H1 (cell line): ENCODE measurements around the gene POM121L2. TPM values are rescaled to one million over a fixed set of nuclear protein-coding genes. Genes with fewer than 3 reads are reported as not detected.

Experiments
- CBX5 ChIP-seq: fragments of 300-800, 300-1000 bp; sonication (generic); IDR thresholded peaks from 2 replicates; pipeline ENCODE4 v1.7.1; 2016; ENCODE audit warnings: antibody characterized with exemption, low read length, low read depth
- GABPA ChIP-seq: IDR thresholded peaks from 2 replicates; pipeline ENCODE4 v1.6.1; 2011; ENCODE audit warnings: mild to moderate bottlenecking, low read length, moderate library complexity, borderline replicate concordance; ENCODE audit not compliant: insufficient read depth
- HDAC2 ChIP-seq, 2 experiments: fragments of 300-600 bp in 1 of 2; sonication (generic) in 1 of 2; IDR thresholded peaks; 2 replicates each; pipeline ENCODE4 v1.6.1; 2011 to 2012; ENCODE audit warnings: low read depth in 2 of 2, low read length in 2 of 2, mild to moderate bottlenecking in 2 of 2, moderate library complexity in 2 of 2, borderline replicate concordance in 1 of 2, inconsistent platforms in 1 of 2
- KDM1A ChIP-seq: fragments of 200-600, 300-600 bp; sonication (generic); IDR thresholded peaks from 2 replicates; pipeline ENCODE4 v1.7.1; 2016; ENCODE audit warnings: mild to moderate bottlenecking, low read length, borderline replicate concordance
- KDM5A ChIP-seq: fragments of 200-600 bp; IDR thresholded peaks from 2 replicates; pipeline ENCODE4 v1.7.1; 2012; ENCODE audit warnings: mild to moderate bottlenecking, low read length, inconsistent platforms, mixed read lengths
- POLR2AphosphoS5 ChIP-seq: IDR thresholded peaks from 2 replicates; pipeline ENCODE4 v1.6.1; 2011; ENCODE audit warnings: low read depth, low read length
- POU5F1 ChIP-seq: IDR thresholded peaks from 2 replicates; pipeline ENCODE4 v1.6.1; 2011; ENCODE audit warnings: low read depth, mild to moderate bottlenecking, low read length, moderate library complexity
- SRF ChIP-seq: IDR thresholded peaks from 2 replicates; pipeline ENCODE4 v1.6.1; 2011; ENCODE audit warnings: mild to moderate bottlenecking, low read depth, low read length, moderate library complexity
- polyA plus RNA-seq, 7 experiments: library from polyadenylated mRNA; depleted of rRNA in 3 of 7; stranded (reverse) in 5 of 7; unstranded in 2 of 7; fragments of >200 nt in 5 of 7; fragments of 200-250 nt in 2 of 7; gene quantifications; 1 replicate in 5 of 7; 2 replicates in 1 of 7; 4 replicates in 1 of 7; pipeline versions ENCODE4 v1.2.1 to v1.2.3, GENCODE V29; 2011 to 2013; ENCODE audit warnings: missing spikeins in 2 of 7, mixed read lengths in 2 of 7
- total RNA-seq: library from RNA; stranded (reverse); fragmentation: NEBNext Ultra II Directional; extraction: Animal tissue kit (Norgen Biotek cat#: 25700); gene quantifications from 2 replicates; pipeline ENCODE4 v1.2.1, GENCODE V29; 2021
- TF ChIP-seq, protein P1 (sequence below): IDR thresholded peaks from 2 replicates; pipeline ENCODE4 v1.6.1; 2012; ENCODE audit warnings: inconsistent platforms

The POM121L2 gene
- total and polyA plus RNA-seq, 2 of the 8 experiments (the other 6 are each of a cell fraction or from before 2014, with no cell fraction given), result 0.05 to 0.09 TPM

DNA sequence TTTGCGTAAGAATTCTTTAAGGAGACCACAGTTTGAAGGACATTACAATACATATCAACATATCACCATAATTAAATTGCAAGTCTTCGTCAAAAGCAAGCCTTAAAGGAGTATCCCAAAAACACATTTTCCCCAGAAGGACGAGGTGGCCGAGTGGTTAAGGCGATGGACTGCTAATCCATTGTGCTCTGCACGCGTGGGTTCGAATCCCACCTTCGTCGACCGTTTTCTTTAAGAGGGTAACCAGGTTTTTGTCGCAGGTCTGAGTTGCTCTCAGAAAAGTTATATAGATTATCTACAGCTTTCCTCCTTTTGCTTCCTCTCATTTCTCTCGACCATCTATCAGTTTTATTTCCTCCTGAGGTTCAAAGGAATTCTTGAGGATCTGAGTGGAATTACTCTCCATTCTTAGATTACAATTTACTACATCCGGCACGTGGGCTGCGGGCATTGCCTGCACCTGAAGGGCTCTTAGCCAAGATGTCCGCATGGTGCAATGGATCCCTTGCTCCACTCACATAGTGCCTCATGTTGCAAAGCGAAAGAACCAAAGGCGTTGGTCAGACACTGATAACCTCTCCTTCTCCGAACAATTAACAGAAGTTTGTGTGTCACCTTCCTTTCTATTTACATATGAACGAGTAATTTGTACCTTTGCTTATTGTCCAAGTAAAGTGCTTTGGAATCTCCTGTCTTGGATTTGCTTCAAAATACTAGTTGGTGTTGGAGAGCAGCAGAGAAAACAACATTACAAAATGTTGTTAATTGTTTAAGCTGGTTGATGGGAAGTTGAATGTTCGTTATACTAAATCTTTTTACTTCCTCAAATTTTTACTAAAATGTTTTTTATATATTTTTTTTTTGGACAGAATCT is 14.0 kb downstream of the POM121L2 start (continued):
- TF ChIP-seq GABPA (no peak), SRF (no peak), KDM5A (no peak), HDAC2 (IDR thresholded peaks at IDR 0.05; ENCODE audit: borderline replicate concordance in 1 of 2, low read depth in 2 of 2, low read length in 2 of 2) (peak; percentile 43 to 76; a peak in 1 of 4 replicates), POU5F1 (peak; percentile 1; the same call in 1 of the 2 replicates), KDM1A (peak; percentile 65; the same call in 1 of the 2 replicates), CBX5 (no peak), POLR2AphosphoS5 (no peak)
- TF ChIP-seq, protein P1, sequence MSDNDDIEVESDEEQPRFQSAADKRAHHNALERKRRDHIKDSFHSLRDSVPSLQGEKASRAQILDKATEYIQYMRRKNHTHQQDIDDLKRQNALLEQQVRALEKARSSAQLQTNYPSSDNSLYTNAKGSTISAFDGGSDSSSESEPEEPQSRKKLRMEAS, result peak; percentile 92
